ENCODE data around the gene S100A10.

DNA sequence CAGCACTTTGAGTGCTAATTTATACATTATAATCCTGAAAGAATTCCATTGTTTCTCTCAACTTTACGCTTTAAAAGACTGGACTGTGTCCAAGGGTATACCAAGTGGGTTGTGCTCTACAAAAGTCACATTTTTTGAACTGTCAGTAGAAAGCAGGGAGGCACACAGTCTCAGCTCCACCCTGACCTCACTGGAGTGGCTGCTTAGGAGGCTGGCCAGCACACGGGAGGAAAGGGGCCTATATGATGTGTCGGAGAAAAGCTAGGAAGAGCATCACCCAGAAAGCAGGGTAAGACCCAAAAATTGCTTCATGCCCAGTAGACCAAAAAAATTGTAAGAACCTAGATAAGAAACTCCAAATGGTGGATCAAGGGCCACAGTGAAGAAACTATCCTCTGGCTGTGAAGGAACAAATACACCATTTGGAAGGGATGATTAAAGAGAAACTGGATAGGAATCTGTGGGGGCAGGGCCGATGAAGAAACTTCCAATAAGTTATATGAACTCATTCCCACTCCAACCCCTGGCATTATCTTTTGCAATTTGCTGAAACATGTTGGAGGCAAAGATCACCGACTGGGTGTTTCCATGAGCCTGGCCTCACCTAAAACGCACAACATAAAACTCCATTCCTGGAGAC is 1.9 kb downstream of the S100A10 start:
- TF ChIP-seq POLR2A (IDR thresholded peaks at IDR 0.05; ENCODE audit: low read length): no peak
- no peak for TF ChIP-seq GATA1 (IDR thresholded peaks at IDR 0.05; ENCODE audit: low read depth, low read length)
